ENCODE results near the gene NUCB1. TPM values are rescaled to one million over a fixed set of nuclear protein-coding genes. Genes with fewer than 3 reads are reported as not detected.

The NUCB1 gene
- total and polyA plus RNA-seq, 9 of the 15 experiments (the other 6 are each of a cell fraction or from before 2014, with no cell fraction given): 3.1 to 153 (median 71.7) TPM

GRCh38 chr19:48899781-48900476, at the start of gene NUCB1 (continued):
- peak; percentile 56 for TF ChIP-seq POLR2G (IDR thresholded peaks at IDR 0.05; ENCODE audit: low read depth, low read length)
- TF ChIP-seq HMBOX1 (IDR thresholded peaks at IDR 0.05): 0 out of 2 replicates have a peak, but pooled peaks have one; percentile 27
- TF ChIP-seq TRIM24 (IDR thresholded peaks at IDR 0.05): 0 out of 4 replicates have a peak, but pooled peaks of 1 of the 2 experiments have one; percentile 1
- TF ChIP-seq ATF1 (CRISPR knock-in tag; IDR thresholded peaks at IDR 0.05): no peak
- TF ChIP-seq ATF1 (tag; IDR thresholded peaks at IDR 0.05): peak; percentile 90
- peak; percentile 66; the same call in 1 of the 2 replicates for TF ChIP-seq ZBTB7A (IDR thresholded peaks at IDR 0.05; ENCODE audit: borderline replicate concordance, control insufficient read depth, low read depth, low read length)
- TF ChIP-seq E2F6 (IDR thresholded peaks at IDR 0.05; ENCODE audit: borderline replicate concordance in 1 of 2, extremely low read depth in 1 of 2, insufficient read depth in 1 of 2, insufficient read length in 1 of 2, low read depth in 1 of 2, low read length in 1 of 2, poor library complexity in 1 of 2, severe bottlenecking in 1 of 2): peak; percentile 72 to 86
- TF ChIP-seq, protein P1, sequence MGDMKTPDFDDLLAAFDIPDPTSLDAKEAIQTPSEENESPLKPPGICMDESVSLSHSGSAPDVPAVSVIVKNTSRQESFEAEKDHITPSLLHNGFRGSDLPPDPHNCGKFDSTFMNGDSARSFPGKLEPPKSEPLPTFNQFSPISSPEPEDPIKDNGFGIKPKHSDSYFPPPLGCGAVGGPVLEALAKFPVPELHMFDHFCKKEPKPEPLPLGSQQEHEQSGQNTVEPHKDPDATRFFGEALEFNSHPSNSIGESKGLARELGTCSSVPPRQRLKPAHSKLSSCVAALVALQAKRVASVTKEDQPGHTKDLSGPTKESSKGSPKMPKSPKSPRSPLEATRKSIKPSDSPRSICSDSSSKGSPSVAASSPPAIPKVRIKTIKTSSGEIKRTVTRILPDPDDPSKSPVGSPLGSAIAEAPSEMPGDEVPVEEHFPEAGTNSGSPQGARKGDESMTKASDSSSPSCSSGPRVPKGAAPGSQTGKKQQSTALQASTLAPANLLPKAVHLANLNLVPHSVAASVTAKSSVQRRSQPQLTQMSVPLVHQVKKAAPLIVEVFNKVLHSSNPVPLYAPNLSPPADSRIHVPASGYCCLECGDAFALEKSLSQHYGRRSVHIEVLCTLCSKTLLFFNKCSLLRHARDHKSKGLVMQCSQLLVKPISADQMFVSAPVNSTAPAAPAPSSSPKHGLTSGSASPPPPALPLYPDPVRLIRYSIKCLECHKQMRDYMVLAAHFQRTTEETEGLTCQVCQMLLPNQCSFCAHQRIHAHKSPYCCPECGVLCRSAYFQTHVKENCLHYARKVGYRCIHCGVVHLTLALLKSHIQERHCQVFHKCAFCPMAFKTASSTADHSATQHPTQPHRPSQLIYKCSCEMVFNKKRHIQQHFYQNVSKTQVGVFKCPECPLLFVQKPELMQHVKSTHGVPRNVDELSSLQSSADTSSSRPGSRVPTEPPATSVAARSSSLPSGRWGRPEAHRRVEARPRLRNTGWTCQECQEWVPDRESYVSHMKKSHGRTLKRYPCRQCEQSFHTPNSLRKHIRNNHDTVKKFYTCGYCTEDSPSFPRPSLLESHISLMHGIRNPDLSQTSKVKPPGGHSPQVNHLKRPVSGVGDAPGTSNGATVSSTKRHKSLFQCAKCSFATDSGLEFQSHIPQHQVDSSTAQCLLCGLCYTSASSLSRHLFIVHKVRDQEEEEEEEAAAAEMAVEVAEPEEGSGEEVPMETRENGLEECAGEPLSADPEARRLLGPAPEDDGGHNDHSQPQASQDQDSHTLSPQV (IDR thresholded peaks at IDR 0.05): no peak
- peak; percentile 75 for TF ChIP-seq MAX (CRISPR knock-in tag; IDR thresholded peaks at IDR 0.05)
- TF ChIP-seq ELF1 (tag; IDR thresholded peaks at IDR 0.05): peak; percentile 91
- peak; percentile 58; the same call in 1 of the 2 replicates for TF ChIP-seq PML (IDR thresholded peaks at IDR 0.05; ENCODE audit: low read length)
- no peak for TF ChIP-seq ID3 (CRISPR knock-in tag; IDR thresholded peaks at IDR 0.05)
- no peak for TF ChIP-seq ID3 (tag; IDR thresholded peaks at IDR 0.05)
- peak; percentile 75 for TF ChIP-seq POLR2A (conservative IDR thresholded peaks at IDR 0.05)
- TF ChIP-seq, protein P2, sequence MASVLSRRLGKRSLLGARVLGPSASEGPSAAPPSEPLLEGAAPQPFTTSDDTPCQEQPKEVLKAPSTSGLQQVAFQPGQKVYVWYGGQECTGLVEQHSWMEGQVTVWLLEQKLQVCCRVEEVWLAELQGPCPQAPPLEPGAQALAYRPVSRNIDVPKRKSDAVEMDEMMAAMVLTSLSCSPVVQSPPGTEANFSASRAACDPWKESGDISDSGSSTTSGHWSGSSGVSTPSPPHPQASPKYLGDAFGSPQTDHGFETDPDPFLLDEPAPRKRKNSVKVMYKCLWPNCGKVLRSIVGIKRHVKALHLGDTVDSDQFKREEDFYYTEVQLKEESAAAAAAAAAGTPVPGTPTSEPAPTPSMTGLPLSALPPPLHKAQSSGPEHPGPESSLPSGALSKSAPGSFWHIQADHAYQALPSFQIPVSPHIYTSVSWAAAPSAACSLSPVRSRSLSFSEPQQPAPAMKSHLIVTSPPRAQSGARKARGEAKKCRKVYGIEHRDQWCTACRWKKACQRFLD (CRISPR knock-in tag; IDR thresholded peaks at IDR 0.05): peak; percentile 39; the same call in 1 of the 2 replicates
- peak; percentile 70 for TF ChIP-seq TEAD4 (IDR thresholded peaks at IDR 0.05; ENCODE audit: low read length)
- no peak for TF ChIP-seq TEAD4 (CRISPR knock-in tag; IDR thresholded peaks at IDR 0.05; ENCODE audit: borderline replicate concordance)
- peak; percentile 87 for TF ChIP-seq ZNF143 (CRISPR knock-in tag; IDR thresholded peaks at IDR 0.05)
